Measurements from ENCODE around the gene UGT1A3. TPM values are rescaled to one million over a fixed set of nuclear protein-coding genes. Genes with fewer than 3 reads are reported as not detected.

The UGT1A3 gene
- total RNA-seq, 1 experiment from 2014 or later = not detected

- BruUV-seq (replicated peaks) = no TSS peak
- Histone ChIP-seq H3K36me3 (ENCODE audit: insufficient read depth, low read length, poor library complexity, severe bottlenecking) (no peaks in the 10 kb centered on the region), H3K9me3 (ENCODE audit: low read depth, low read length, poor library complexity, severe bottlenecking) (no peaks in the 10 kb centered on the region), H3K27me3 (replicated peaks; ENCODE audit: insufficient read depth, low read depth, low read length, poor library complexity) (no peaks in the 10 kb centered on the region), H3K27ac (ENCODE audit: low read depth, low read length, poor library complexity, severe bottlenecking) (no peak overlapping the region), H3K4me3 (ENCODE audit: low read depth, low read length, poor library complexity, severe bottlenecking) (no peak overlapping the region), H3K4me1 (ENCODE audit: insufficient read depth, low read length, poor library complexity, severe bottlenecking) (no peaks in the 10 kb centered on the region)
- POLR2A ChIA-PET (ENCODE audit: low non-redundant PET) = no interaction called here
- intact Hi-C loops (cut with micrococcal nuclease; ENCODE audit: unreplicated experiment) = no loop called here
- TF ChIP-seq CTCF (conservative IDR thresholded peaks at IDR 0.05; ENCODE audit: low read depth, low read length) = no peak
- TF ChIP-seq EZH2 (IDR thresholded peaks at IDR 0.05; ENCODE audit: borderline replicate concordance, low read depth, low read length, poor library complexity, severe bottlenecking) = no peak
- no peak for DNase-seq (ENCODE audit: low spot score)
- CTCF ChIA-PET = no interaction called here
Observed at GRCh38 chr2:233791151-233791882, 62.5 kb downstream of the UGT1A3 start.

- Histone ChIP-seq H3K4me3 (ENCODE audit: low read depth, low read length, poor library complexity, severe bottlenecking) (no peak overlapping the region), H3K4me1 (ENCODE audit: insufficient read depth, low read length, poor library complexity, severe bottlenecking) (no peaks in the 10 kb centered on the region), H3K9me3 (ENCODE audit: low read depth, low read length, poor library complexity, severe bottlenecking) (no peaks in the 10 kb centered on the region), H3K27ac (ENCODE audit: low read depth, low read length, poor library complexity, severe bottlenecking) (no peak overlapping the region), H3K36me3 (ENCODE audit: insufficient read depth, low read length, poor library complexity, severe bottlenecking) (no peaks in the 10 kb centered on the region), H3K27me3 (replicated peaks; ENCODE audit: insufficient read depth, low read depth, low read length, poor library complexity) (no peaks in the 10 kb centered on the region)
- intact Hi-C loops (cut with micrococcal nuclease; ENCODE audit: unreplicated experiment) = no loop called here
- TF ChIP-seq EZH2 (IDR thresholded peaks at IDR 0.05; ENCODE audit: borderline replicate concordance, low read depth, low read length, poor library complexity, severe bottlenecking) (no peak), CTCF (conservative IDR thresholded peaks at IDR 0.05; ENCODE audit: low read depth, low read length) (no peak)
- POLR2A ChIA-PET (ENCODE audit: low non-redundant PET) = no interaction called here
- BruUV-seq (replicated peaks) = no TSS peak
- CTCF ChIA-PET = no interaction called here
- no peak for DNase-seq (ENCODE audit: low spot score)
Observed at GRCh38 chr2:233791883-233792329, 63.1 kb downstream of the UGT1A3 start.

- H3K4me3 ChIP-seq (ENCODE audit: low read depth, low read length, poor library complexity, severe bottlenecking) = no peak overlapping the region
- DNase-seq (ENCODE audit: low spot score) = no peak
- BruUV-seq (replicated peaks) = no TSS peak
- no peaks in the 10 kb centered on the region for H3K27me3 ChIP-seq (replicated peaks; ENCODE audit: insufficient read depth, low read depth, low read length, poor library complexity)
- no peaks in the 10 kb centered on the region for H3K9me3 ChIP-seq (ENCODE audit: low read depth, low read length, poor library complexity, severe bottlenecking)
- no peaks in the 10 kb centered on the region for H3K36me3 ChIP-seq (ENCODE audit: insufficient read depth, low read length, poor library complexity, severe bottlenecking)
- CTCF ChIA-PET = no interaction called here
- H3K27ac ChIP-seq (ENCODE audit: low read depth, low read length, poor library complexity, severe bottlenecking) = no peak overlapping the region
- TF ChIP-seq EZH2 (IDR thresholded peaks at IDR 0.05; ENCODE audit: borderline replicate concordance, low read depth, low read length, poor library complexity, severe bottlenecking) (no peak), CTCF (conservative IDR thresholded peaks at IDR 0.05; ENCODE audit: low read depth, low read length) (no peak)
- intact Hi-C loops (cut with micrococcal nuclease; ENCODE audit: unreplicated experiment) = no loop called here
- POLR2A ChIA-PET (ENCODE audit: low non-redundant PET) = no interaction called here
- H3K4me1 ChIP-seq (ENCODE audit: insufficient read depth, low read length, poor library complexity, severe bottlenecking) = no peaks in the 10 kb centered on the region
Observed at GRCh38 chr2:233792720-233793119, 63.9 kb downstream of the UGT1A3 start.

Data from A673 (cell line).